G401.6 (cell line): ENCODE results near the gene WIPF1.
"Not testable (repeated sequence)": the region's sequence is repeated elsewhere in the genome, so short reads cannot be mapped to it uniquely, and the experiment has no call there.

Experiments used
- FAIRE-seq: peaks from 2 replicates; lab custom pipeline; 2012; peaks lifted over from hg19 to GRCh38; lab: Jason Lieb, UNC

WIPF1 gene

DNA sequence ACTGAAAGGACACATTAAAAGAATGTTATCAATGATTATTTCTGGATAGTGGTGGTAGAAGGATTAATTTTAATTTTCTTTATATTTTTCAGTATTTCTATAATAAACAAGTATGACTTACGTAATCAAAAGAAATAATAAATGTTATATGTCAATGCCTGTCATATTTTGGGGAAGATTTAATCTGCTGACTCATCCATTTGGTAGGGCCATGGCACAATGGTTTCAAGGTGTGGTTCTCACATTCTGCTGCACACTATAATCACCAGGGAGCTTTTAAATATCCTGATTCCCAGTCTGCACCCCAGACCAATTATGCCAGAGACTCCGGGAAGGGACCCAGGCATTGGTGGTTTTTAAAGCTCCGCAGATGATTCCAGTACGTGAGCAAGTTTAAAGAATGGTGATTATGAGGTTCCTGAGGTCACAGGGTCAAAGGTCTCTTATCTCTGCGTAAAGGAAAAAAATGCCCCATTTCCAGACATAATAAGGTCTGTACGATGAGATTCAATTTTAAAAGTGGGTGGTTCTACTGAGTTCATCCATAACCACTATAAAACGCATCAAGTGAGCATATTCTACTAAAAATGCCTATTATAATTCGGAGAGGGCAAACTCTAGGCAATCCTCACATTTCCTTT, 27.2 kb downstream of the WIPF1 start:
- FAIRE-seq: no peak

DNA sequence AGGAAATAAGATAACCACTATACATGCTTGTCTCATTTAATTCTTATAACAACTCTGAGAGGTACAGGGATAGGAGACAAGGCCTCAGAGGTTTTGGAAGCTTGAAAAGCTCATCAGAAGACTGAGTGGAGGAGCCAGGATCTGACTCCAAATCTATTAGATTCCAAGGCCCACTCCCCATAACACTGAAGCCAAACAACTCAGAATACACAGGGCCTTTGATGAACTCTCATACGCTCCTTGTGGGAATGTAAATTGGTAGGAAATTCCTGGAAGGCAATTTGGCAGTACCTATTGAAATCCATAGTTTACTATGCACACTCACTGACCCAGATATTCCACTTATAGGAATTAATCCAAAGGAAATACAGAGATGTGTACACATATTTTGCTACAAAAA, 27.9 kb downstream of the WIPF1 start:
- FAIRE-seq: no peak

GRCh38 chr2:174568425-174568824, 29.2 kb downstream of the WIPF1 start:
- no peak for FAIRE-seq

DNA sequence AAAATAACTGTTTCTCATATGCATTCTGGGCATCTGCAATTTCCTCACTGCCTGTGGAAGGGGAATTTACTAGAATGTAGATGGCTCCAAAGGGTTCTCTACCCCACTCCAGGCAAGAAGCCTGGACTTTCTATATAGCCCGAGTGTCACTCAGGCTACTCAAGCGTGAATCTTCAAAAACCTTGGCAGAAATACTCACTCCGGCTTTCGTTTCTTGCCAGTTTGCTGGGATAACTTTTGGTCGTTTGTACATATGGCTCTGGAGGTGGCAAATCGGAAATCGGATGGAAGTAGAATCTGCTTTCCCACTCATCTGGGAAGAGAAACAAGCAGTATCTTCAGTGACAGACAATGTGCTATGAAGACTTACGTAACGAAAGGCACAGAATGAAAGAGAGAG, 30.7 kb downstream of the WIPF1 start:
- FAIRE-seq: no peak

- FAIRE-seq: no peak
These were observed 33.9 kb downstream of the WIPF1 start for GRCh38 chr2:174563530-174564282.

GRCh38 chr2:174561972-174562370, 35.6 kb downstream of the WIPF1 start:
- FAIRE-seq: no peak

DNA sequence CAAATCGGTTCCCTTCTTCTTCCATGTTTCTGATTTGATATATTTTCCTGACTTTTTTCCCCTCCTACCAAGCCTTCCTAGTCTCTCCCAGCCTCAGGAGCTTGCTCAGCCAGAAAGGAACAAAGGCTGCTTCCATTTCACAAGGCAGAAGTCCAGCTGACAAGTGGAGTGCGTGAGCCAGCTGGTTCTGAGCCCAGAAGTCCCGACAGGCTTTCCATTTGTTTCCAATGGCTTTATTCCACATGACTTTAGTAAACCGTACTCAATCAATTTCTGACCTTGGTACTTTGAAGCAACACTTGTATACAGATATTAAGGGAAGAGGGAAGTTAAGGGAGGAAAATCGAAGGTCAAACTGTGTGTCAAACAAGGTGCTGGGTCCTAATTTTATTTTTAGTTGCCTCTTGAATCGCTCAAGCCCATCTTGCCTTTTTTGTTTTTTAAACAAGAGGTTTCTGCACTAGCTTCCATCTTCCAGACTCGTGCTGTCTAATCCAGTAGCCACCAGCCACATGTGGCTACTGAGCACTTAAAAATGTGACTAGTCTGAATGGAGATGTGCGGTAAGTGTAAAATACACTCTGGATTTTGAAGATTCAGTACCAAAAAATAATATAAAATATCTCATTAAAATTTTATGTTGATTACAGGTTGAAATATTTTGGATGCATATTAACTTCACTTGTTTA, 36.2 kb downstream of the WIPF1 start:
- FAIRE-seq: no peak

DNA sequence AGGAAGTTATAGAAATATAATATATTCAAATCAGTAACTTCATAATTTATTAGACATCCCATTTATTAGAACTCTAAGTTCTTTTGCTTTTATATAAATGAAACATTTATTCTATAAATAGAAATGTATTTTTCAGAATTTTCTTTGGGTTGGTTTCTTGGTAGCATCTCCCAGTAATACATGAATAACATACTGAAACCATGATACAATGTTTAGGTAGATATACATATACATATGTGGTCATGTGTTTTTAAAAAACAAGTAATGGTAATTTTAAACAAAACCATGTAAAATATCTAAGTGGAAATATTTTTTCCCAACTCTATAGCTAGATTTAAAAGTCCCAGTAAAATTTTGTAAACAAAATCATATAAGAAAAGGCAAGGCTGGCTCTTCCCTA, 36.9 kb downstream of the WIPF1 start:
- no peak for FAIRE-seq

- no peak for FAIRE-seq
These were observed 41.6 kb downstream of the WIPF1 start for GRCh38 chr2:174555998-174556397.

- FAIRE-seq: no peak
These were observed 43.0 kb downstream of the WIPF1 start for GRCh38 chr2:174554529-174555150.

GRCh38 chr2:174553811-174554493, 43.7 kb downstream of the WIPF1 start:
- no peak for FAIRE-seq

- FAIRE-seq: no peak
These were observed 44.7 kb downstream of the WIPF1 start for GRCh38 chr2:174552880-174553279.

DNA sequence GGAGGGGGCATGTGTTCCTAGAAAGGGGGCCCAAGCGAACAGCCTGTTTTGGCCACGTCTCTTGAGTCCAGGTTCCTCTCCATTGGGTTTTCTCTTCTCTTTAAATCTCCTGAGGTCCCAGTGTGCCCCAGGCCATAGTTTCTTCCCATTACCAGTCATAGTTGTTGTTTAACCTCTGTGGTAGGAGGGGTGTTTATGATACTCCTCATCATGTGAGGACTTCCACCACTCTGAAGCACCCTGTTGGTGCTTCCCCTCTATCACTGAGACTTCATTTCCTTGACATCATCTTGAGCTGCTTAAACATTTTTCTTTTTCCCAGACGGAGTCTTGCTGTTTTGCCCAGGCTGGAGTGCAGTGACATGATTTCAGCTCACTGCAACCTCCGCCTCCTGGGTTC, 45.9 kb downstream of the WIPF1 start:
- no peak for FAIRE-seq

DNA sequence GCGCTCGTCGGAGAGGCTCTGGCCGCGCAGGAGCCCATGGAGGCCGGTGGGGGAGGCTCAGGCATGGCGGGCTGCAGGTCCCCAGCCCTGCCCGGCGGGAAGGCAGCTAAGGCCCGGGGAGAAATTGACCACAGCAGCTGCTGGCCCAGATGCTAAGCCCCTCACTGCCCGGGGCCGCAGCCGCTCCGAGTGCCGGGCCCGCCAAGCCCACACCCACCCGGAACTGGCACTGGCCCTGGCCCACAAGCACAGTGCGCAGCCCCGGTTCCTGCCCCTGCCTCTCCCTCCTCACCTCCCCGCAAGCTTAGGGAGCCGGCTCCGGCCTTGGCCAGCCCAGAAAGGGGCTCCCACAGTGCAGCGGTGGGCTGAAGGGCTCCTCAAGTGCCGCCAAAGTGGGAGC, 49.0 kb downstream of the WIPF1 start:
- not testable (repeated sequence) for FAIRE-seq

DNA sequence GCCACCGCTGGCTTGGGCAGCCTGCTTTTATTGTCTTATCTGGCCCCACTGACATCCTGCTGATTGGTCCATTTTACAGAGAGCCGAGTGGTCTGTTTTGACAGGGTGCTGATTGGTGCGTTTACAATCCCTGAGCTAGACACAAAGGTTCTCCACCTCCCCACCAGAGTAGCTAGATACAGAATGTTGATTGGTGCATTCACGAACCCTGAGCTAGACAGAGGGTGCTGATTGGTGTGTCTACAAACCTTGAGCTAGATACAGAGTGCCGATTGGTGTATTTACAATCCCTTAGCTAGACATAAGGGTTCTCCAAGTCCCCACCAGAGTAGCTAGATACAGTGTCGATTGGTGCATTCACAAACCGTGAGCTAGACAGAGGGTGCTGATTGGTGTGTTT, 49.6 kb downstream of the WIPF1 start:
- not testable (repeated sequence) for FAIRE-seq

- FAIRE-seq: no peak
These were observed 50.8 kb downstream of the WIPF1 start for GRCh38 chr2:174546519-174547506.

GRCh38 chr2:174545240-174545639, 52.4 kb downstream of the WIPF1 start:
- FAIRE-seq: no peak

- FAIRE-seq: no peak
These were observed 52.8 kb downstream of the WIPF1 start for GRCh38 chr2:174544802-174545201.

DNA sequence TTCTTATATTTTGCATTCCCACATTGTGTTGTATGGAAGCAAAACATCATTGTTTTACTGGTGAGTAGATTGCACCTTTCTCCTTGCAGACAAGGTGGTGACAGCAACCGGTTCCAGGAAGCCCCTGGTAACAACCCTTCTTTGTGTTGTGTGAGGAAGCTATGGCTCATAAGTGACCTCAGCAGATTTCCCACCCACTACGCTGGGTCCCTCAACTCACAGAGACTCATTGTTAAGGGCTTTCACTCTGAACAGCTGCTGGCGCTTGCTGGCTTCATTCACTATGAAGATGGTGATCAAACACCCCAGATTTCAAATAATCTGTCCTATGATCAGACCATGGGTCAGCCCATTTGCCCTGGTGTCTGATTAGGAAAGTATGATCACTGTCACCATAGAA, 53.4 kb downstream of the WIPF1 start:
- FAIRE-seq: no peak

DNA sequence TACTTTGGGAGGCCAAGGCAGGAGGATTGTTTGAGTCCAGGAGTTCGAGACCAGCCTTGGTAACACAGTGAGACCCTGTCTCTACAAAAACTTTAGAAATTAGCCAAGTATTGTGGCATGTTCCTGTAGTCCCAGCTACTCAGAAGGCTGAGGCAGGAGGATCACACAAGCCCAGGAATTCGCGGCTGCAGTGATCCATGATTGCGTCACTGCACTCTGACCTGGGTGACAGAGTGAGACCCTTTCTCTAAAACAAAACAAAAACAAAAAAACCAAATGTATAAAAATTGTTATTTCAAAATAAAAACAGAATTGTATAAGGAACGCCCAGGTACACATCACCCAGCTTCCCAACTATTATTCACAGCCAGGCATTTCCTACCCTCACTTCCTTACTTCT, 56.7 kb downstream of the WIPF1 start:
- no peak for FAIRE-seq
